Mesenchymal stem cell (in vitro differentiated cells and primary cell): Measurements from ENCODE around the gene TUT1. TPM values are rescaled to one million over a fixed set of nuclear protein-coding genes. Genes with fewer than 3 reads are reported as not detected.

ENCODE experiments used
- DNase-seq: peaks from one replicate; pipeline ENCODE4 v3.0.0-alpha.2; 2013
- H2AFZ ChIP-seq: one replicate; pipeline ENCODE4 v1.6.1; 2013; ENCODE audit warnings: low read depth, mild to moderate bottlenecking, control low read depth, inconsistent platforms, low read length, moderate library complexity
- H2AK5ac ChIP-seq: 2 replicates; pipeline ENCODE4 v1.6.1; 2013; ENCODE audit warnings: low read length, moderate library complexity, mild to moderate bottlenecking, inconsistent platforms; ENCODE audit not compliant: severe bottlenecking
- H2BK120ac ChIP-seq: one replicate; pipeline ENCODE4 v1.6.1; 2013; ENCODE audit warnings: low read depth, mild to moderate bottlenecking, inconsistent platforms, low read length, moderate library complexity
- H2BK12ac ChIP-seq, 2 experiments: one replicate each; pipeline ENCODE4 v1.6.1; 2013; ENCODE audit warnings: inconsistent platforms in 2 of 2, low read length in 2 of 2, mild to moderate bottlenecking in 2 of 2, moderate library complexity in 2 of 2, control low read depth in 1 of 2
- H2BK15ac ChIP-seq: one replicate; pipeline ENCODE4 v1.6.1; 2013; ENCODE audit warnings: mild to moderate bottlenecking, low read depth, inconsistent platforms; ENCODE audit not compliant: poor library complexity, severe bottlenecking
- H2BK5ac ChIP-seq: 2 replicates; pipeline ENCODE4 v1.6.1; 2013; ENCODE audit warnings: low read depth, mild to moderate bottlenecking, low read length, control low read depth, inconsistent platforms; ENCODE audit not compliant: poor library complexity, severe bottlenecking
- H3K14ac ChIP-seq, 2 experiments: one replicate each; pipeline ENCODE4 v1.6.1; 2013; ENCODE audit warnings: inconsistent platforms in 2 of 2, low read length in 2 of 2, control low read depth in 1 of 2, mild to moderate bottlenecking in 1 of 2, moderate library complexity in 1 of 2
- H3K18ac ChIP-seq, 2 experiments: one replicate each; pipeline ENCODE4 v1.6.1; 2013; ENCODE audit warnings: inconsistent platforms in 2 of 2, low read length in 2 of 2, control low read depth in 1 of 2, low read depth in 1 of 2, mild to moderate bottlenecking in 1 of 2
- H3K23ac ChIP-seq, 2 experiments: one replicate each; pipeline ENCODE4 v1.6.1; 2013; ENCODE audit warnings: inconsistent platforms in 2 of 2, low read length in 2 of 2, mild to moderate bottlenecking in 2 of 2, moderate library complexity in 2 of 2, control low read depth in 1 of 2
- H3K27ac ChIP-seq: 2 replicates; pipeline ENCODE4 v1.5.1; 2013; ENCODE audit warnings: mild to moderate bottlenecking, moderate library complexity, low read length, control low read depth, inconsistent platforms; ENCODE audit not compliant: poor library complexity, severe bottlenecking
- H3K27me3 ChIP-seq, 2 experiments: 2 replicates each; pipeline versions ENCODE4 v1.6.1 to v1.7.0; 2013; ENCODE audit warnings: low read length in 2 of 2, mild to moderate bottlenecking in 2 of 2, moderate library complexity in 2 of 2, control low read depth in 1 of 2, inconsistent platforms in 1 of 2; ENCODE audit not compliant: control insufficient read depth in 1 of 2, insufficient read depth in 1 of 2
- H3K36me3 ChIP-seq, 2 experiments: 2 replicates each; pipeline versions ENCODE4 v1.6.1 to v1.7.0; 2013; ENCODE audit warnings: low read length in 2 of 2, control low read depth in 1 of 2, inconsistent platforms in 1 of 2, low read depth in 1 of 2, mild to moderate bottlenecking in 1 of 2; ENCODE audit not compliant: insufficient read depth in 2 of 2, control insufficient read depth in 1 of 2
- H3K4ac ChIP-seq, 2 experiments: one replicate each; pipeline ENCODE4 v1.6.1; 2013; ENCODE audit warnings: inconsistent platforms in 2 of 2, low read length in 2 of 2, mild to moderate bottlenecking in 2 of 2, moderate library complexity in 2 of 2, control low read depth in 1 of 2, low read depth in 1 of 2
- H3K4me1 ChIP-seq: 2 replicates; pipeline ENCODE4 v1.6.1; 2013; ENCODE audit warnings: low read depth, low read length, control low read depth; ENCODE audit not compliant: control insufficient read depth, insufficient read depth
- H3K4me2 ChIP-seq: 2 replicates; pipeline ENCODE4 v1.6.1; 2013; ENCODE audit warnings: low read length, mild to moderate bottlenecking, inconsistent platforms; ENCODE audit not compliant: poor library complexity, severe bottlenecking
- H3K4me3 ChIP-seq, 2 experiments: 2 replicates each; pipeline versions ENCODE4 v1.5.1 to v1.7.0; 2013; ENCODE audit warnings: low read length in 2 of 2, mild to moderate bottlenecking in 2 of 2, control low read depth in 1 of 2, low read depth in 1 of 2; ENCODE audit not compliant: insufficient read depth in 1 of 2
- H3K79me1 ChIP-seq: replicated peaks from 2 replicates; pipeline ENCODE4 v1.6.1; 2013; ENCODE audit warnings: mild to moderate bottlenecking, control low read depth, low read length, inconsistent platforms; ENCODE audit not compliant: poor library complexity, severe bottlenecking
- H3K9ac ChIP-seq: 2 replicates; pipeline ENCODE4 v1.7.0; 2013; ENCODE audit warnings: mild to moderate bottlenecking, low read length, moderate library complexity
- H3K9me3 ChIP-seq: 2 replicates; pipeline ENCODE4 v1.7.0; 2013; ENCODE audit warnings: mild to moderate bottlenecking, low read length; ENCODE audit not compliant: control insufficient read depth
- H4K8ac ChIP-seq: one replicate; pipeline ENCODE4 v1.6.1; 2013; ENCODE audit warnings: inconsistent platforms, mild to moderate bottlenecking, low read length, moderate library complexity
- H4K91ac ChIP-seq: one replicate; pipeline ENCODE4 v1.6.1; 2013; ENCODE audit warnings: mild to moderate bottlenecking, low read length, inconsistent platforms
- WGBS: methylation state at CpG from one replicate; pipeline ENCODE4 v1.1.7; 2013; ENCODE audit warnings: mixed read lengths; 5-methylcytosine and 5-hydroxymethylcytosine counted together
- small RNA-seq: library from polyadenylated mRNA; stranded (forward); fragments of <200 nt; extraction: miRNeasy Mini kit (QIAGEN cat#:217004); gene quantifications from one replicate; pipeline ENCODE3, GENCODE V24; 2013; ENCODE audit warnings: low read depth

TUT1 gene

DNA sequence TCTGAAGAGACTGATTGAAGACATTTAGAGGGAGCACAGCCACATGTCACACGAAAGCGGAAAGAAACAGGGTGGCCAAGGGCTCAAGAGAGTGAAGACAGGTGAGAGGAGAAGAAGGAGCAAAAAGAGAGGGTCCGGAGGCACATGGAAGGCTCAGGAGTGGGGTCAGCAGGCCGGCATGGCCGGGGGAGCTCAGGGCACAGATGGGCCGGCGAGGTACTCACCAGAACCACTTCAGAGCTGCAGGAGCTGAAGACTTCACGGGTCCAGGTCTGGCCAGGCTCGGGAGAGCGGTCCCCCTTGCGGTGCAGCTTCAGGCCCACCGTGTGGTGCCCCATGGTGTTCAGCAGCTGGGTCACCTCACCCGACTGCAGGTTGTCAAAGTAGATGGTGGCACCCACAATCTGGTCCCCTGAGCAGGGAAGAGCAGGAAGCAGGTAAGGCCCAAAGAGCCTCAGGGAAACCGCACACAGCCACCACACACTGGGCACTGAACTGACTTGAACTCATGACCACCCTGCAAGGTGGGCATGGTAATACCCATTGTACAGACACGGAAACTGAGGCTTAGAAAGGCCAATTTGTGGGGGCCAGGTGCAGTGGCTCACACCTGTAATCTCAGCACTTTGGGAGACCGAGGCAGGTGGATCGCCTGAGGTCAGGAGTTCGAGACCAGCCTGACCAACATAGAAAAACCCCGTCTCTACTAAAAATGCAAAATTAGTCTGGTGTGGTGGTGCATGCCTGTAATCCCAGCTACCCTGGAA lies 56.4 kb downstream of the TUT1 start:
- H3K79me1 ChIP-seq, result peaks cover 8% of the 10 kb centered on the region
- no peak overlapping the region for H2AFZ ChIP-seq
- no peaks in the 10 kb centered on the region for H3K9me3 ChIP-seq
- over 99% methylated on average over 19 of the region's 19 CpGs for WGBS
- H2BK12ac ChIP-seq, result no peak overlapping the region
- H4K91ac ChIP-seq, result peak overlapping the region; percentile 25
- no peak overlapping the region for H3K4me2 ChIP-seq
- no peak for DNase-seq
- no peak overlapping the region for H3K9ac ChIP-seq
- H3K14ac ChIP-seq, result no peak overlapping the region
- no peaks in the 10 kb centered on the region for H3K27me3 ChIP-seq
- H4K8ac ChIP-seq, result no peak overlapping the region
- no peak overlapping the region for H3K4ac ChIP-seq
- H3K4me1 ChIP-seq, result peaks cover 41% of the 10 kb centered on the region
- H3K18ac ChIP-seq, result no peak overlapping the region
- peaks cover 70 to 79% of the 10 kb centered on the region in 2 experiments for H3K36me3 ChIP-seq
- no peak overlapping the region for H3K4me3 ChIP-seq
- H3K23ac ChIP-seq, result no peak overlapping the region
- no peak overlapping the region for H2BK5ac ChIP-seq
- no peak overlapping the region for H2AK5ac ChIP-seq
- no peak overlapping the region for H2BK120ac ChIP-seq
- H2BK15ac ChIP-seq, result peak overlapping the region; percentile 54
- no peak overlapping the region for H3K27ac ChIP-seq

- WGBS, result 100% methylated on average over 2 of the region's 2 CpGs
- Histone ChIP-seq H3K4me2 (no peak overlapping the region), H3K4ac (no peak overlapping the region), H3K27ac (no peak overlapping the region), H3K14ac (no peak overlapping the region), H3K79me1 (peaks cover 12% of the 10 kb centered on the region), H2BK5ac (no peak overlapping the region), H3K4me3 (no peak overlapping the region), H3K27me3 (no peaks in the 10 kb centered on the region), H2BK120ac (no peak overlapping the region), H4K8ac (no peak overlapping the region), H3K9me3 (no peaks in the 10 kb centered on the region), H3K4me1 (peaks cover 18% of the 10 kb centered on the region), H2BK12ac (no peak overlapping the region), H4K91ac (no peak overlapping the region), H2AK5ac (no peak overlapping the region), H3K36me3 (peaks cover 90 to 94% of the 10 kb centered on the region in 2 experiments), H3K9ac (no peak overlapping the region), H3K23ac (no peak overlapping the region), H2BK15ac (no peak overlapping the region), H2AFZ (no peak overlapping the region), H3K18ac (no peak overlapping the region)
- DNase-seq, result no peak
These were observed 59.2 kb downstream of the TUT1 start for GRCh38 chr11:62532096-62532495.

Small RNA genes lying within 50 kb of the gene (small RNA-seq; reads per million reads assigned to genes)
- not detected for gene AP001458.1
- not detected for gene EEF1G
- gene MIR6747, result 1.7 reads per million
